HL-60 (cell line): ENCODE data around the gene GTF3C1.

Source experiments
- CTCF ChIP-seq: IDR thresholded peaks from one replicate; pipeline ENCODE4 v1.5.1; 2011; ENCODE audit warnings: low read length, control low read depth, inconsistent platforms; ENCODE audit not compliant: insufficient read depth
- GABPA ChIP-seq: IDR thresholded peaks from 2 replicates; pipeline ENCODE4 v1.6.1; 2012; ENCODE audit warnings: low read depth
- POLR2AphosphoS5 ChIP-seq: IDR thresholded peaks from 2 replicates; pipeline ENCODE4 v1.6.1; 2012; ENCODE audit warnings: low read depth
- SPI1 ChIP-seq: IDR thresholded peaks from 2 replicates; pipeline ENCODE4 v1.6.1; 2012; ENCODE audit warnings: low read depth, mild to moderate bottlenecking, borderline replicate concordance
- TF ChIP-seq, protein P1 (sequence below): IDR thresholded peaks from 2 replicates; pipeline ENCODE4 v1.6.1; 2012; ENCODE audit warnings: low read depth; ENCODE audit not compliant: insufficient replicate concordance

GRCh38 chr16:27489421-27489820 lies 60.3 kb downstream of the GTF3C1 start:
- no peak for TF ChIP-seq CTCF
- TF ChIP-seq POLR2AphosphoS5: no peak
- TF ChIP-seq, protein P1, sequence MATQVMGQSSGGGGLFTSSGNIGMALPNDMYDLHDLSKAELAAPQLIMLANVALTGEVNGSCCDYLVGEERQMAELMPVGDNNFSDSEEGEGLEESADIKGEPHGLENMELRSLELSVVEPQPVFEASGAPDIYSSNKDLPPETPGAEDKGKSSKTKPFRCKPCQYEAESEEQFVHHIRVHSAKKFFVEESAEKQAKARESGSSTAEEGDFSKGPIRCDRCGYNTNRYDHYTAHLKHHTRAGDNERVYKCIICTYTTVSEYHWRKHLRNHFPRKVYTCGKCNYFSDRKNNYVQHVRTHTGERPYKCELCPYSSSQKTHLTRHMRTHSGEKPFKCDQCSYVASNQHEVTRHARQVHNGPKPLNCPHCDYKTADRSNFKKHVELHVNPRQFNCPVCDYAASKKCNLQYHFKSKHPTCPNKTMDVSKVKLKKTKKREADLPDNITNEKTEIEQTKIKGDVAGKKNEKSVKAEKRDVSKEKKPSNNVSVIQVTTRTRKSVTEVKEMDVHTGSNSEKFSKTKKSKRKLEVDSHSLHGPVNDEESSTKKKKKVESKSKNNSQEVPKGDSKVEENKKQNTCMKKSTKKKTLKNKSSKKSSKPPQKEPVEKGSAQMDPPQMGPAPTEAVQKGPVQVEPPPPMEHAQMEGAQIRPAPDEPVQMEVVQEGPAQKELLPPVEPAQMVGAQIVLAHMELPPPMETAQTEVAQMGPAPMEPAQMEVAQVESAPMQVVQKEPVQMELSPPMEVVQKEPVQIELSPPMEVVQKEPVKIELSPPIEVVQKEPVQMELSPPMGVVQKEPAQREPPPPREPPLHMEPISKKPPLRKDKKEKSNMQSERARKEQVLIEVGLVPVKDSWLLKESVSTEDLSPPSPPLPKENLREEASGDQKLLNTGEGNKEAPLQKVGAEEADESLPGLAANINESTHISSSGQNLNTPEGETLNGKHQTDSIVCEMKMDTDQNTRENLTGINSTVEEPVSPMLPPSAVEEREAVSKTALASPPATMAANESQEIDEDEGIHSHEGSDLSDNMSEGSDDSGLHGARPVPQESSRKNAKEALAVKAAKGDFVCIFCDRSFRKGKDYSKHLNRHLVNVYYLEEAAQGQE: no peak
- TF ChIP-seq GABPA: no peak
- no peak for TF ChIP-seq SPI1
